Endothelial cell of umbilical vein (primary cell): ENCODE data around the gene AQR.

Source experiments
- CTCF ChIP-seq, 2 donors: IDR thresholded peaks; 1 replicate in 1 of 2; 2 replicates in 1 of 2; pipeline ENCODE4 v1.5.1; 2011; ENCODE audit warnings: low read length in 2 of 2, mild to moderate bottlenecking in 2 of 2, moderate library complexity in 2 of 2, control low read depth in 1 of 2, inconsistent platforms in 1 of 2, low read depth in 1 of 2; ENCODE audit not compliant: insufficient read depth in 1 of 2; ENCODE audit errors: extremely low read depth in 1 of 2
- EZH2 ChIP-seq: IDR thresholded peaks from 2 replicates; pipeline ENCODE4 v1.6.1; 2012; ENCODE audit warnings: borderline replicate concordance, low read depth, mild to moderate bottlenecking, moderate library complexity, low read length, inconsistent platforms; ENCODE audit not compliant: severe bottlenecking
- FOS ChIP-seq: IDR thresholded peaks from 2 replicates; pipeline ENCODE4 v1.6.1; 2011; ENCODE audit warnings: mild to moderate bottlenecking, low read length, moderate library complexity, borderline replicate concordance; ENCODE audit not compliant: insufficient read depth
- GATA2 ChIP-seq: IDR thresholded peaks from 2 replicates; pipeline ENCODE4 v1.7.0; 2011; ENCODE audit warnings: low read depth, mild to moderate bottlenecking, moderate library complexity, mixed read lengths, low read length; ENCODE audit not compliant: insufficient read length, insufficient read depth
- JUN ChIP-seq: IDR thresholded peaks from 2 replicates; pipeline ENCODE4 v1.6.1; 2011; ENCODE audit warnings: borderline replicate concordance, low read depth; ENCODE audit not compliant: insufficient read length, insufficient read depth
- MAX ChIP-seq: IDR thresholded peaks from 2 replicates; pipeline ENCODE4 v1.6.1; 2011; ENCODE audit not compliant: insufficient read depth, insufficient read length
- MYC ChIP-seq: IDR thresholded peaks from one replicate; pipeline ENCODE4 v1.6.1; 2011; ENCODE audit warnings: mild to moderate bottlenecking, low read depth, low read length
- POLR2A ChIP-seq: IDR thresholded peaks from 2 replicates; pipeline ENCODE4 v1.6.1; 2012; ENCODE audit warnings: low read depth, mild to moderate bottlenecking, control low read depth, low read length
- POLR2AphosphoS5 ChIP-seq: IDR thresholded peaks from 2 replicates; pipeline ENCODE4 v1.6.1; 2012; ENCODE audit warnings: low read depth, mild to moderate bottlenecking, control low read depth, low read length, moderate library complexity; ENCODE audit not compliant: insufficient read depth

- no peak for TF ChIP-seq CTCF (IDR thresholded peaks at IDR 0.05; ENCODE audit: extremely low read depth in 1 of 2, insufficient read depth in 1 of 2, low read depth in 1 of 2, low read length in 2 of 2)
- TF ChIP-seq EZH2 = no peak
- TF ChIP-seq POLR2A = no peak
- no peak for TF ChIP-seq POLR2AphosphoS5
- no peak for TF ChIP-seq FOS
- TF ChIP-seq JUN = no peak
- no peak for TF ChIP-seq MAX
- TF ChIP-seq MYC = no peak
- TF ChIP-seq GATA2 = no peak
Measured at GRCh38 chr15:34944936-34945335, 24.6 kb downstream of the AQR start.
